ENCODE results near the gene LTC4S.
A peak's percentile ranks its signal among the peaks of the same experiment; 100 is the strongest.

Gene LTC4S

DNA sequence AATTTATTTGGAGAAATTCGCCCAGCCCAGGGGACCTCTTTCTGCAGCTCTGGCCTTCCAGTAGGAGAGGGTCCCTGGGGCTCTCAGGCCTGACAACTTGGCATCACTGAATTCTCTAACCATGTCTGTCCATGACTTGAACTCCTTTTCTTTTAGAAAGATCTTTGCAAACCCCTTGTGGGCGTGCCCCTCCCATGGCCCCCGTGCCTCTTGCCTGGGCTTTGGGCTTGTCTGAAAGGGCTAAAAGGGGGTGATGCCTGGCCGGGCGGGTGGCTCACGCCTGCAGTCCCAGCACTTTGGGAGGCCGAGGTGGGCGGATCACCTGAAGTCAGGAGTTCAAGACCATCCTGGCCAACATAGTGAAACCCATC is 23.7 kb downstream of the LTC4S start:
- peak overlapping the region; percentile 29 for H3K4me3 ChIP-seq (ENCODE audit: control insufficient read depth, low read depth, low read length)
- DNase-seq (ENCODE audit: low read depth) = no peak
- TF ChIP-seq, protein P1, sequence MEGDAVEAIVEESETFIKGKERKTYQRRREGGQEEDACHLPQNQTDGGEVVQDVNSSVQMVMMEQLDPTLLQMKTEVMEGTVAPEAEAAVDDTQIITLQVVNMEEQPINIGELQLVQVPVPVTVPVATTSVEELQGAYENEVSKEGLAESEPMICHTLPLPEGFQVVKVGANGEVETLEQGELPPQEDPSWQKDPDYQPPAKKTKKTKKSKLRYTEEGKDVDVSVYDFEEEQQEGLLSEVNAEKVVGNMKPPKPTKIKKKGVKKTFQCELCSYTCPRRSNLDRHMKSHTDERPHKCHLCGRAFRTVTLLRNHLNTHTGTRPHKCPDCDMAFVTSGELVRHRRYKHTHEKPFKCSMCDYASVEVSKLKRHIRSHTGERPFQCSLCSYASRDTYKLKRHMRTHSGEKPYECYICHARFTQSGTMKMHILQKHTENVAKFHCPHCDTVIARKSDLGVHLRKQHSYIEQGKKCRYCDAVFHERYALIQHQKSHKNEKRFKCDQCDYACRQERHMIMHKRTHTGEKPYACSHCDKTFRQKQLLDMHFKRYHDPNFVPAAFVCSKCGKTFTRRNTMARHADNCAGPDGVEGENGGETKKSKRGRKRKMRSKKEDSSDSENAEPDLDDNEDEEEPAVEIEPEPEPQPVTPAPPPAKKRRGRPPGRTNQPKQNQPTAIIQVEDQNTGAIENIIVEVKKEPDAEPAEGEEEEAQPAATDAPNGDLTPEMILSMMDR (conservative IDR thresholded peaks at IDR 0.05; ENCODE audit: control insufficient read depth, insufficient read depth, low read depth, low read length) = no peak

DNA sequence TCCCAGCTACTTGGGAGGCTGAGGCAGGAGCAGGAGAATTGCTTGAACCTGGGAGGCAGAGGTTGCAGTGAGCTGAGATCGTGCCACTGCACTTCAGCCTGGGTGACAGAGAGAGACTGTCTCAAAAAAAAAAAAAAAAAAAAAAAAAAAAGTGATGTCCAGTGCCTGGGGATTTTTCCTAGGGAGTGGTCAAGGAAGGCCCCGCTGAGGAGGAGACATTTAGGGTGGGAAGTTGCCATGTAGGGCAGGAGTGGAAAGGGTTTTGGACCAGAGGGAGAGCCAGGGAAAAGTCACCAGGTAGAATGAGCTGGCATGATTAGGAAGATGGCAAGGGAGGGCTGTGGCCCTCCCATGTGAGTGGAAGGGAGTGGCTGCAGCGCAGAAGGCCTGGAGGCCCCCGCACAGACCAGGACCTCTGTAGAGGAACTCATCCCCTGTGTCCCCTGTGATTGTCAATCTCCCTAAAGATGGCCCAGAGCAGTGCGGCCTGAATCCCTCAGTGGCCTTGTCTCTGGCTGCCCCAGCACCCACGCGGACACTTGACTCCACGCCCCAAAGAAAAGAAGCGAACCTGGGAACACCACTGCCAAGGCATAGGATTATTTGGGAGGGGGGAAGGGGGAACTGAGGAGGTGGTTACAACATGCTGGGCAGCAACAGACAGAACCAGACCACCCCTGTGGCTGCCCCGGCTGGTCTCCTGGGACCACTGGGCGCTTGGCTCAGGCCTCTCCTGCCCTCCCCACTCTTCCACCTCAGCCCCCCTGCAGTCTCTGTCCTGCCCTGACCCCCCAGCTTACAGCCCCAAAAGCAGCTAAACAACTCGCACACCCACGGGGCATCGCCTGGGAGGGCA is 24.3 kb downstream of the LTC4S start:
- DNase-seq (ENCODE audit: low read depth) = no peak
- TF ChIP-seq, protein P1 (conservative IDR thresholded peaks at IDR 0.05; ENCODE audit: control insufficient read depth, insufficient read depth, low read depth, low read length) = no peak
- peak overlapping the region; percentile 5 for H3K4me3 ChIP-seq (ENCODE audit: control insufficient read depth, low read depth, low read length)

DNA sequence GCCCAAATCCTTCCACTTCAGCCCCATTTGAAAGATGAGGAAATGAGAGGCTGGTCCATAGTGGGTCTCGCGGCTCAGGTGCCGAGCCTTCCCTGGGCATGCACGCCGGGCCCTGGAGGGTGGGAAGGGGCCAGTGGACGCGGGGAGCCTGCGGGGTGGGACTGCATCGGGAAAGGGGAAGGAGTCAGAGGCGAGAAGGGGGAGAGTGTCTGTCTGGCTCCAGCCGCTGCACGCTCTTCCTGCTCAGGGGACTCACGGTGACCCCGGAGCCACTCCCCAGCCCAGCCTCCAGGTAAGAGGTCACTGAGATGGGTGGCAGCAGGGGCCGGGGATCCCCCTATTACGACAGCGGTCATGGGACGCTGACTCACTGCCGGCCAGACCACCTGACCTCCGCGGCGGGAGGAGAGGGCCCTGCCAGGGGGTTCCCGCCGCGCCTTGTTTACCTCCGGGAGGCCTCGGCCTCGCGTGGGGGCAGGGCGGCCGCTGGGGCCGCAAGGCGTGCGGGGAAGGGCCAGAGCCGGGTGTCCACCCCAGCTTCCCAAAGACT is 25.0 kb downstream of the LTC4S start:
- peak overlapping the region; percentile 5 for H3K4me3 ChIP-seq (ENCODE audit: control insufficient read depth, low read depth, low read length)
- DNase-seq (ENCODE audit: low read depth) = peak; percentile 94
- TF ChIP-seq, protein P1 (conservative IDR thresholded peaks at IDR 0.05; ENCODE audit: control insufficient read depth, insufficient read depth, low read depth, low read length) = no peak

GRCh38 chr5:179819296-179820126 is 25.7 kb downstream of the LTC4S start:
- no peak overlapping the region for H3K4me3 ChIP-seq (ENCODE audit: control insufficient read depth, low read depth, low read length)
- TF ChIP-seq, protein P1 (conservative IDR thresholded peaks at IDR 0.05; ENCODE audit: control insufficient read depth, insufficient read depth, low read depth, low read length) = no peak
- DNase-seq (ENCODE audit: low read depth) = peak; percentile 70

DNA sequence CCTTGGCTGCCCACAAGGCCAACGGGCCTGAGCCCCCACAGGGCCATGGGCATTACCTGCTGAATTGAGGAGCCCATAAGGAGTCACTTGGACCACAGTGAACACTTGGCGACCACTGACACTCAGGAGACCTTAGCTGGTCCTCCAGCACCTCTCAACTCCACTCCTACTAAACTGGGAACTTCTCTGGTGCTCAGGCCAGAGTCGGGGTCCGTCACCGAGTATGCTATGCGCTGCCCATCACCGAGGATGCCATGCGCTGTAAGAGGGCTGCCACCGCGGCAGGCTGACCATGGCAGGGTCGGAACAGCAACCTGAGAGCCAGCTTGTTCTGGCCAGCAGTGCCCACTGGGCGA is 26.3 kb downstream of the LTC4S start:
- TF ChIP-seq, protein P1 (conservative IDR thresholded peaks at IDR 0.05; ENCODE audit: control insufficient read depth, insufficient read depth, low read depth, low read length) = no peak
- H3K4me3 ChIP-seq (ENCODE audit: control insufficient read depth, low read depth, low read length) = peak overlapping the region; percentile 72
- no peak for DNase-seq (ENCODE audit: low read depth)

DNA sequence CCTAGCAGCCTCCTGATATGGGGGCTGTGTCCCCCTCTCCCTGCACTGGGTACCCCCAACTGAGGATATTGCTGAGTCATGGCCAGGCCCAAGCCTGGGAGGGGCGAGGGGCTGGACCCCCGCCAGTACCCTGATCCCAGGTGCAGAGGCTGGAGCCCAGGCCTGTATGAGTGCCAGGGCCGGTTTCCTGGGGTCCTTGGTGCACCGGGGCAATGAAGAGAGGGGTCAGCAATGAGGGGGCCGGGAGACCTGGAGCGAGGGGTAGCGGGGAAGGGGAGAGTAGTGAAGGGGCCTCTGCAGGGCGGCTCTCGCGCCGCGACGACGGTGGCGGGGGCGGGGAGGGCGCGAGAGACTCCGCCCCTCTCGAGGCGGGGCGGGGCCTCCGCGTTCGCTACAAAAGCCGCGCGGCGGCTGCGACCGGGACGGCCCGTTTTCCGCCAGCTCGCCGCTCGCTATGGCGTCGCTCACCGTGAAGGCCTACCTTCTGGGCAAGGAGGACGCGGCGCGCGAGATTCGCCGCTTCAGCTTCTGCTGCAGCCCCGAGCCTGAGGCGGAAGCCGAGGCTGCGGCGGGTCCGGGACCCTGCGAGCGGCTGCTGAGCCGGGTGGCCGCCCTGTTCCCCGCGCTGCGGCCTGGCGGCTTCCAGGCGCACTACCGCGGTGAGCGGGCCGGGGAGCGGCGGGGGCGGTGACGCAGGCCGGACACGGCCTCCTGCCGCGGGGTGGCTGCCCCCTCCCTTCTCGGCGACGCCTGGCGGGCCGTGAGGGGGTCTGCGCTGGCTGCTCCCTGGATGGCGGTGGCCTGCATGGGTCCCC is 26.9 kb downstream of the LTC4S start, which contains the start of gene SQSTM1:
Gene SQSTM1, plus strand, starts transcription at position 423 of the 815 bp plus-strand sequence. Its CDS starts 32 bp downstream, at position 455.
- TF ChIP-seq, protein P1 (conservative IDR thresholded peaks at IDR 0.05; ENCODE audit: control insufficient read depth, insufficient read depth, low read depth, low read length) = no peak
- peak; percentile 70 for DNase-seq (ENCODE audit: low read depth)
- peak within 1 kb of the TSS; percentile 72 for H3K4me3 ChIP-seq (ENCODE audit: control insufficient read depth, low read depth, low read length)
